ENCODE measurements around the gene LGR6. TPM values are rescaled to one million over a fixed set of nuclear protein-coding genes. Genes with fewer than 3 reads are reported as not detected.

The LGR6 gene
- total and polyA plus RNA-seq, 10 of the 15 experiments (the other 5 are each of a cell fraction or from before 2014, with no cell fraction given): not detected

GRCh38 chr1:202317941-202318925 is 124.6 kb downstream of the LGR6 start:
- TF ChIP-seq EP300 (IDR thresholded peaks at IDR 0.05; ENCODE audit: borderline replicate concordance in 1 of 2, control insufficient read depth in 1 of 2, low read depth in 2 of 2, low read length in 2 of 2): no peak
- TF ChIP-seq RELB (IDR thresholded peaks at IDR 0.05; ENCODE audit: low read depth): no peak
- TF ChIP-seq SIX5 (IDR thresholded peaks at IDR 0.05; ENCODE audit: low read depth, low read length, severe bottlenecking): no peak
- no peak for TF ChIP-seq ASH2L (IDR thresholded peaks at IDR 0.05; ENCODE audit: borderline replicate concordance, low read depth)
- TF ChIP-seq MYC (IDR thresholded peaks at IDR 0.05; ENCODE audit: insufficient read depth, insufficient read length, insufficient replicate concordance, low read length, severe bottlenecking): no peak
- no peak for TF ChIP-seq RFX5 (IDR thresholded peaks at IDR 0.05; ENCODE audit: low read depth, low read length)
- no peak for TF ChIP-seq EGR1 (IDR thresholded peaks at IDR 0.05; ENCODE audit: borderline replicate concordance in 1 of 2, low read depth in 2 of 2, low read length in 2 of 2)
- TF ChIP-seq ZNF207 (IDR thresholded peaks at IDR 0.05; ENCODE audit: borderline replicate concordance): no peak
- no peak for TF ChIP-seq TBL1XR1 (IDR thresholded peaks at IDR 0.05; ENCODE audit: low read depth, low read length)
- TF ChIP-seq BMI1 (IDR thresholded peaks at IDR 0.05; ENCODE audit: borderline replicate concordance): no peak
- TF ChIP-seq ZNF24 (IDR thresholded peaks at IDR 0.05): no peak
- TF ChIP-seq SKIL (IDR thresholded peaks at IDR 0.05; ENCODE audit: low read depth, poor library complexity, severe bottlenecking): no peak
- no peak for TF ChIP-seq HDAC6 (IDR thresholded peaks at IDR 0.05; ENCODE audit: unreplicated experiment)
- no peak for TF ChIP-seq BHLHE40 (IDR thresholded peaks at IDR 0.05; ENCODE audit: borderline replicate concordance in 1 of 2, low read depth in 2 of 2, low read length in 1 of 2)
- TF ChIP-seq USF2 (IDR thresholded peaks at IDR 0.05; ENCODE audit: borderline replicate concordance, low read depth, low read length): no peak
- Histone ChIP-seq H2AFZ (ENCODE audit: control insufficient read depth, low read depth, low read length) (no peak overlapping the region), H3K27me3 (replicated peaks in 1 of 2; ENCODE audit: control insufficient read depth in 2 of 2, insufficient read depth in 2 of 2, low read length in 1 of 2) (0 out of 4 replicates have a peak, but pooled peaks cover 0 to 1% of the 10 kb centered on the region in 2 experiments), H3K27ac (ENCODE audit: control insufficient read depth, insufficient read depth) (no peak overlapping the region), H3K9ac (ENCODE audit: control insufficient read depth, insufficient read depth, low read length) (no peak overlapping the region), H3K9me3 (replicated peaks; ENCODE audit: control insufficient read depth, insufficient read depth, low read length) (no peaks in the 10 kb centered on the region), H3K4me1 (ENCODE audit: control insufficient read depth, insufficient read depth, low read length) (no peaks in the 10 kb centered on the region), H3K79me2 (ENCODE audit: control insufficient read depth, insufficient read depth, low read length) (no peaks in the 10 kb centered on the region), H3K36me3 (ENCODE audit: control insufficient read depth in 2 of 2, insufficient read depth in 2 of 2, low read length in 1 of 2) (no peaks in the 10 kb centered on the region), H3K4me2 (ENCODE audit: control insufficient read depth, insufficient read depth) (no peak overlapping the region), H4K20me1 (ENCODE audit: control insufficient read depth, insufficient read depth) (no peaks in the 10 kb centered on the region), H3K4me3 (no peak overlapping the region)
- RAD21 ChIA-PET (ENCODE audit: unreplicated experiment): interaction anchor here (1.7 kb wide), 1 partner anchor 11 kb away, joined by 4 read pairs; no protein-coding TSS in a partner anchor
- ATAC-seq (no peak), FAIRE-seq (no peak), DNase-seq (ENCODE audit: low read depth, low spot score) (no peak)
- BruUV-seq (replicated peaks): no TSS peak
- in situ Hi-C loops (cut with MboI): no loop called here
- CTCF ChIA-PET: interaction anchor here (4.7 kb wide), 1 partner anchor 15 kb away, joined by 21 read pairs; no protein-coding TSS in a partner anchor
- WGBS (ENCODE audit: insufficient coverage, insufficient replicate concordance, low lambda C conversion rate, missing lambda C conversion rate): 59% methylated on average over 51 of the region's 52 CpGs
- SMC1A ChIA-PET (ENCODE audit: uncharacterized antibody, unreplicated experiment): interaction anchor here (3.0 kb wide), 2 partner anchors 44 to 129 kb away, joined by 17 to 19 read pairs; no protein-coding TSS in a partner anchor
- intact Hi-C loops (cut with micrococcal nuclease; ENCODE audit: unreplicated experiment): no loop called here
- POLR2A ChIA-PET: no interaction called here
